Upper lobe of left lung (tissue), 6 donors: Measurements from ENCODE around the gene CIRBP. TPM values are rescaled to one million over a fixed set of nuclear protein-coding genes. Genes with fewer than 3 reads are reported as not detected.

Experiments used
- ATAC-seq, 2 donors: fragments of 200-7000 bp; cut with Tn5 transposase; one replicate each; pipeline ENCODE4 v1.9.1; 2022; ENCODE audit warnings: mild to moderate bottlenecking in 2 of 2, moderate library complexity in 2 of 2; ENCODE audit not compliant: low FRiP score in 2 of 2
- DNase-seq, 2 donors: peaks; one replicate each; pipeline ENCODE4 v3.0.0-alpha.2; 2019 to 2020
- H3K27ac ChIP-seq, 4 donors: fragments of 200-600 bp; sonication (generic); one replicate each; pipeline ENCODE4 v1.5.1; 2016 to 2019
- H3K27me3 ChIP-seq, 4 donors: fragments of 200-600 bp; sonication (generic); one replicate each; pipeline ENCODE4 v1.5.1; 2017 to 2019
- H3K36me3 ChIP-seq, 4 donors: fragments of 200-600 bp; sonication (generic); one replicate each; pipeline ENCODE4 v1.5.1; 2016 to 2019
- H3K4me1 ChIP-seq, 4 donors: fragments of 200-600 bp; sonication (generic); one replicate each; pipeline ENCODE4 v1.5.1; 2018 to 2019
- H3K4me3 ChIP-seq, 4 donors: fragments of 200-600 bp; sonication (generic); one replicate each; pipeline ENCODE4 v1.5.1; 2017 to 2019; ENCODE audit warnings: mild to moderate bottlenecking in 2 of 4, moderate library complexity in 1 of 4
- H3K9me3 ChIP-seq, 4 donors: fragments of 200-600 bp; sonication (generic); one replicate each; pipeline ENCODE4 v1.5.1; 2018 to 2019
- CTCF ChIP-seq, 6 experiments: fragments of 450-650 bp in 4 of 6; fragments of 200-600 bp in 2 of 6; sonication (generic) in 2 of 6; IDR thresholded peaks; one replicate each; pipeline ENCODE4 v1.5.1; 2016 to 2019; ENCODE audit warnings: antibody characterized with exemption in 6 of 6
- EP300 ChIP-seq, 4 donors: sonication (generic); formaldehyde crosslinking; IDR thresholded peaks; one replicate each; pipeline ENCODE4 v1.5.1; 2017; ENCODE audit warnings: antibody characterized with exemption in 4 of 4, control low read depth in 2 of 4
- POLR2A ChIP-seq, 4 donors: fragments of 450-650 bp; IDR thresholded peaks; one replicate each; pipeline ENCODE4 v1.5.1; 2016 to 2017; ENCODE audit warnings: antibody characterized with exemption in 4 of 4, mild to moderate bottlenecking in 2 of 4
- POLR2AphosphoS5 ChIP-seq, 2 donors: sonication (generic); formaldehyde crosslinking; IDR thresholded peaks; one replicate each; pipeline ENCODE4 v1.5.1; 2017; ENCODE audit warnings: antibody characterized with exemption in 2 of 2
- WGBS, 2 donors: methylation state at CpG; one replicate each; pipeline ENCODE4 v1.1.5; 2017 to 2018; 5-methylcytosine and 5-hydroxymethylcytosine counted together
- total RNA-seq, 6 donors: library from RNA; depleted of rRNA in 4 of 6; stranded (reverse); fragments of >200 nt in 4 of 6; gene quantifications; one replicate each; pipeline versions ENCODE4 v1.1.0 to v1.2.1, GENCODE V29; 2016 to 2021
- donor health status: DM: no; HTN: no; CAD: no; lungs with moderate emphysema.
- donor health status: DM: no; HTN: yes; CAD: no; lungs with severe emphysema.

The CIRBP gene
- total RNA-seq, 6 donors from 2014 or later = 326 to 1,348 (median 441) TPM

- TF ChIP-seq POLR2A (IDR thresholded peaks at IDR 0.05) (no peak), EP300 (IDR thresholded peaks at IDR 0.05) (no peak), POLR2AphosphoS5 (IDR thresholded peaks at IDR 0.05) (no peak), CTCF (IDR thresholded peaks at IDR 0.05) (no peak)
- Histone ChIP-seq H3K27ac (peak overlapping the region in 2 of 4 donors; percentile 9 to 15), H3K9me3 (no peaks in the 10 kb centered on the region), H3K36me3 (peaks cover 11 to 73% (median 55%) of the 10 kb centered on the region in 4 donors), H3K4me3 (no peak overlapping the region), H3K27me3 (no peaks in the 10 kb centered on the region), H3K4me1 (peaks cover 0 to 24% (median 6%) of the 10 kb centered on the region in 4 donors)
- ATAC-seq = no peak
- peak in 1 of 2 donors; percentile 80 for DNase-seq
- 97 to 100% methylated on average over 2 to 22 of the region's 22 CpGs for WGBS, 2 donors
Measured at GRCh38 chr19:1221904-1222255, 47.3 kb upstream of the CIRBP start.

DNA sequence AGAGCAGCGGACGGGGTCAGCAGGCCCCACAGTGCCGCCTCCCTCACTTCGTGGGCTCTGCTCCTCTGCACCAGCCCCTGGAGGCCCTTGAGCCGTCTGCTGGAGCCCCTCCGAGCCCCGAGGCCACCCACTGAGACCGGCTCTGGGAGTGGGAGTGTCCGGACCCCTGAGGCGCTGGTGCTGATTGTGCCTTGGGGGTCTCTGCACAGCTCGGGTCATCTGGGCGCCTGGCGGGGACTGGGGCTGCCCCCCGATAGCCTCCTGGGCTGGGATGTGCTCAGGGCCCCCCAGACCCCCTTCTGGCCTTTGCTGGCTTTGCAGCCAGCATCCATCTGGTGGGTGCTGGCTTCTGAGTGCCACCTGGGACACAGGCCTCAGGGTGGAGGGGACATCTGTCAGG lies 46.7 kb upstream of the CIRBP start:
- Histone ChIP-seq H3K27ac (no peak overlapping the region), H3K4me3 (no peak overlapping the region), H3K27me3 (no peaks in the 10 kb centered on the region), H3K4me1 (peaks cover 0 to 19% (median 5%) of the 10 kb centered on the region in 4 donors), H3K9me3 (no peaks in the 10 kb centered on the region), H3K36me3 (peaks cover 11 to 78% (median 60%) of the 10 kb centered on the region in 4 donors)
- ATAC-seq (no peak), DNase-seq (peak in 1 of 2 donors; percentile 64)
- WGBS, 2 donors = 100% methylated on average over 1 of the region's 14 CpGs; no CpG with 5 or more reads in 1 of the 2 donors
- TF ChIP-seq CTCF (IDR thresholded peaks at IDR 0.05) (no peak), POLR2AphosphoS5 (IDR thresholded peaks at IDR 0.05) (no peak), POLR2A (IDR thresholded peaks at IDR 0.05) (no peak), EP300 (IDR thresholded peaks at IDR 0.05) (no peak)

GRCh38 chr19:1223018-1223855 lies 45.9 kb upstream of the CIRBP start:
- DNase-seq (peak in 1 of 2 donors; percentile 80), ATAC-seq (no peak)
- Histone ChIP-seq H3K27ac (peak overlapping the region in 1 of 4 donors; percentile 35), H3K9me3 (no peaks in the 10 kb centered on the region), H3K27me3 (no peaks in the 10 kb centered on the region), H3K4me1 (peaks cover 0 to 11% (median 5%) of the 10 kb centered on the region in 4 donors), H3K4me3 (no peak overlapping the region), H3K36me3 (peaks cover 11 to 86% (median 68%) of the 10 kb centered on the region in 4 donors)
- no peak for TF ChIP-seq POLR2A (IDR thresholded peaks at IDR 0.05)
- TF ChIP-seq CTCF (IDR thresholded peaks at IDR 0.05) = peak in 3 of 6 experiments; percentile 11 to 42 (median 28)
- WGBS, 2 donors = 75 to 87% methylated on average over 4 to 42 of the region's 48 CpGs

DNA sequence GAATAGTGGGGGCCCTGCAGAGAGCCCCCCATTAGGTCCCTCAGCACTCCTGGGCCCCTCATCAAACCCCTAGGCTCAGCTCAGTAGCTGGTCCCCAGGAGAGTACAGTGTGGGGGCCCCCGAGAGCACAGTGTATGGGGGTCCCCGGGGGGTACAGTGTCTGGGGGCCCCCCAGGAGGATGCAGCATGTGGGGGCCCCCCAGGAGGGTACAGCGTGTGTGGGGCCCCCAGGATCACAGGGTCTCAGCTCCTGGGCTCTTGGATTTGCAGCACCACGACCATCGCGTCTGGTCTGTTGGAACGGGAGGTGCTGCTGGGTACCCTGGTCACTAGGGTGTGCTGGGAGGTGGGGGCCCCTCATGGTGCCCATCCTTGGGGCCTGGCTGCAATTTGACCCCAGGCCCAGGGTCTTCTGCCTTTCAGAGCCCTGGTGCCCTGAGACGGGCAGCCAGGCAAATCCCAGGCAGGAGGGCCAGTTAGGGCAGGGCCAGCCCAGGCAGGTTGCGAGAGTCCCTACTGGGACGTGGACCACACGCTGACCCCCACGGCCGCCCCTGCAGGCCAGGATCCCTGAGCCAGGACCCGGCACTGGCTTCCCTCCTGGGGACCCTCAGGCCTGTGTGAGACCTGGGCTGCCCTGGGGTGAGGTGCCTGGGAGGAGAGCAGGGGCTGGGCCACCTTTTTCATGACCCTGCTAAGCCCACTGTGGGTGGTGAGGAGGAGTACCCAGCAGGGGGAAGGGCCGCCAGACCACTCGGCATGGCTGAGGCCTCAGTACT lies 44.9 kb upstream of the CIRBP start:
- no peak overlapping the region for H3K27ac ChIP-seq
- H3K9me3 ChIP-seq = no peaks in the 10 kb centered on the region
- H3K4me3 ChIP-seq = no peak overlapping the region
- peaks cover 11 to 87% (median 70%) of the 10 kb centered on the region in 4 donors for H3K36me3 ChIP-seq
- ATAC-seq (no peak), DNase-seq (no peak)
- H3K4me1 ChIP-seq = peaks cover 0 to 6% (median 5%) of the 10 kb centered on the region in 4 donors
- TF ChIP-seq POLR2A (IDR thresholded peaks at IDR 0.05) = no peak
- TF ChIP-seq EP300 (IDR thresholded peaks at IDR 0.05) = no peak
- no peak for TF ChIP-seq POLR2AphosphoS5 (IDR thresholded peaks at IDR 0.05)
- no peak for TF ChIP-seq CTCF (IDR thresholded peaks at IDR 0.05)
- 93% methylated on average over 6 of the region's 16 CpGs; no CpG with 5 or more reads in 1 of the 2 donors for WGBS, 2 donors
- no peaks in the 10 kb centered on the region for H3K27me3 ChIP-seq
